GM11168 (cell line): ENCODE results near the gene PSMB5.

Experiments
- in situ Hi-C: fragments of 300-500 bp; cut with MboI; formaldehyde crosslinking; loops from one replicate; pipeline ENCODE4 v1.12.0; 2022; ENCODE audit warnings: low sequenced_read_pairs; ENCODE audit not compliant: unreplicated experiment

Gene PSMB5

DNA sequence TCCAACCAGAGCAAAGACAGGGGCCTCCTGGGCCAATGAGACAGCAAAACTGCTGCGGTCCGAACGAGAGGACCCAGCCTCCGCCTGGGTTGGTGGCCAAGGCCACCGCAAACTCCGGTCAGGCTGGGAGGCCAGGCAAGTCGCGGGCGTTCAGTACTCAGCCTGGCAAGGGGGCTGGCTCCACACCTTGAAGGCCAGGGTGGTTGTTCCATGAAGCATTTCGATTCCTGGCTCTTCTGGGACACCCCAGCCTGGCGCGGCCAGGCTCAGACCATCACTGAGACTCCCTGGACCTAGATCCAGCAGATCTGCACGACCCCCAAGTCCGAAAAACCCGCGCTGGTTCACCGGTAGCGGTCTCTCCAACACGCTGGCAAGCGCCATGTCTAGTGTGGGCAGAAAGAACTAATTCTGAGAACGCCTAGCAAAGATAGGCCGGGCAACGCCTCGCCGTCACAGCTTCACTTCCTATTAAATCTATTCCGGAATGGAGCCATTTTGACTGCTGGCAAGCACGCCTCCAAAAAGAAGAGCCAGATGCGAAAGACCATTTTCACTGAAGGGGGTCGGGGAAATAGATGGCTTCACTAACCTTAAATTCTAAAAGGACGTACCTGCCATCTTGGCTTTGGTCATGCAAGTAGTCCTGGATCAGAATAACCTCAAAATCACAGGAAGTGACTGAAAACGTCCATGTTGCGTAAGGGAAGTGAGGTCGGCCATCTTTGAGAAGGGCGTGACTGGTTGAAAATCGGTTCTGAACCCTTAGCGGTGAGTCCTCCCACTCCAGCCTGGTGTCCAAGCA lies at the start of gene PSMB5:
Gene PSMB5, minus strand, starts transcription at position 403 of the 805 bp plus-strand sequence. Its CDS starts 19 bp downstream, at position 384.
- in situ Hi-C loops = no loop called here

DNA sequence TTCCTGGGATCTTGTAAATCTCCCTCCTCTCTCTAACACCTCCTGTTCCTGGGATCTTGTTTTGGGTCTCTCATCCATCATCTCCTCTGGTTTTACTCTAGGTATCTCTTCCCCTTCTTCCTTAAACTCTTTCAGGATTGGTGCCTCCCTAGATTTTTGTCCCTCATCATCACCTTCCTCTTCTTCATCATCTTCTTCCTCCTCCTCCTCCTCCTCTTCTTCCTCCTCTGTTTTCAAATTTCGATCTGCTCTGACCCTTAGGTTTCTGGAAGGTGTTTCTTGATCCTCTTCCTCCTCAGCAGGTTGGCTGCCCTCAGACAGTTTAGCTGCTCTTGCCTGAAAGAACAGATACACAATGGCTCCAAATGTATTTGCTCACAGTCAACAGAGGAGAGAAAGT lies 45.8 kb upstream of the PSMB5 start:
- in situ Hi-C loops = no loop called here

DNA sequence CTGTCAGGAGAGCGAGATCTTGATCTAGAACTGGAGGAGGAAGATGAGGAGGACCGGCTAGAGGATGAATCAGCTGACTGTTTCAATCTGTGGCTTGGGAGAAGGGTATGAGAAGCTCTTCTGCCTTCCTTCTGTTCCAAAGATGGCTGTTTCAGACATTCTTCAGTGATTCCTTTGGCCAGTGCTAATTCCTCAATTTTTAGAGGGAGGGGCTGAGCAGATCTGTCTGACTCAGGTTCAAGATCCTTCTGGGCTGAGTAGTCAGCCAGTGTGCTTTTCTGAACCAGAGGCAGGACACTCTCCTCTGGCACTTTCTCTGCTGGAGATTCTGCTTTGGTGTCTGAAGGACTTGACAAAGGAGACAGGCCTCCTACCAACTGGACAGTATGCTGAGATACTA lies 45.0 kb upstream of the PSMB5 start:
- in situ Hi-C loops = no loop called here

DNA sequence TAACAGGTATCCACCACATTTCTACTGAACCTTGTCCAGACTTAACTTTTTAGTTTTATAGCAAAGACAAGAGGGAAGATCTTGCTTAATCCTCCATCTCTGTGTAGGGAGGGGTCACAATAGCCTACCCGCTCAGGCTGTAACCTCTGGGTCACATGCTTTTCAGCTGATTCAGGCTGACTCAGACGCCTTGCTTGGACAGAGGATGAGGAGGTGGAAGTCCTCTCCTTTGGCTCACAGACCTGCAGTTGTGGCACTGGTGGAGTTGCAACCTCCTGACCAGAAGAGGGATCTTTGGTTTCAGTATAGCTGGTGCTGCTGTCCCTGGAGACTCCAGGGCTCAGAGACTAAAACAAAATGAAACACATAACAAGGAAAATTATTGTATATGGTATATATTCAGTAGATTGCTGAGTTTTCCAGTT lies 44.0 kb upstream of the PSMB5 start:
- in situ Hi-C loops = no loop called here

DNA sequence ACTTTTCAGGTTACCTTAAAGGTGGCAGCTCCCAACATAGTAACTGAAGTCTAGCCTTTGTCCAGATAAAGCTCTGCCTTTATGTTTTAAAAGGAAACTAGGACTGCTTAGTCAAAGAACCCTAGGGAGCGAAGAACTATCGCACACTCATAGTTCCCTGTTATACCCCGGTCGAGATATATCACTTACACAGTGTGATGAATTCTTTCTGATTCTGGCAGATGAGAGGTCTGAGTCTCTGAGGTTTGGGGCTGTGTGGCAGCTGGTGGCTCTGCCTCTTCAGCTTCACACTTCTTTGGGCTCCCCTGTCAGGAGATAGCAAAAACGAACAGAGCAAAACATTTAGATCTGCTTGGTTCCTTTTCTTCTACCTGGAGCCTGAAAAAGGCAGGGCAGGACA lies 43.3 kb upstream of the PSMB5 start:
- in situ Hi-C loops = no loop called here

DNA sequence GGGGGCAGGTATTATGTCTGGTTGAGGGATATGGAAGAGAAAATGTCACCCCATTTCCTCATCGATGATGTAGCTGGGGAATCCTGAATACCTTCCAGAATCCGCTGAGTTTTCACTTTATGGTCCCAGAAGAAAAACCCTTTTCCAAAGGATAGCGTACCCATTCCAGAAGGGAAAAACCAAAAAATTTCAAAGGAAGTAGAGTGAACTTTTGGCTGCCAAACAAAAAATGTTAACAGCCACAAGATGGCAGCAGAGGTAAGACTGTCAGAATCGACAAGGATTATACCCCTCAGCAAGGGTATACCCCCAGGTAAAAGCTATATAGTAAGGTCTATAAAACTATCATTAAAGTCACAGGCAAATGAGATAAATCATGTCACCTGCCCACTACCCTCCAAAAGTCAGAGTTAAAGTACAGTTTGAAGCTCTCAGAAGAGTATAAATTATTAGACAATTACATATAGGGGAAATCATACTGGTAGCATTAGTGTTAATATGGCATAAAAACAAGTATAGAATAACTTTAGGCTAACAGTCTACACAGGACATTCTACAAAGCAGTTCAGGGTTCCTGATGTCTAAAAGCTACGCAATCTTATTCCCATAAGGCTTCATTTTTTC lies 42.2 kb upstream of the PSMB5 start:
- in situ Hi-C loops = no loop called here

- in situ Hi-C loops = no loop called here
These were observed 40.2 kb upstream of the PSMB5 start for GRCh38 chr14:23074906-23075305.

DNA sequence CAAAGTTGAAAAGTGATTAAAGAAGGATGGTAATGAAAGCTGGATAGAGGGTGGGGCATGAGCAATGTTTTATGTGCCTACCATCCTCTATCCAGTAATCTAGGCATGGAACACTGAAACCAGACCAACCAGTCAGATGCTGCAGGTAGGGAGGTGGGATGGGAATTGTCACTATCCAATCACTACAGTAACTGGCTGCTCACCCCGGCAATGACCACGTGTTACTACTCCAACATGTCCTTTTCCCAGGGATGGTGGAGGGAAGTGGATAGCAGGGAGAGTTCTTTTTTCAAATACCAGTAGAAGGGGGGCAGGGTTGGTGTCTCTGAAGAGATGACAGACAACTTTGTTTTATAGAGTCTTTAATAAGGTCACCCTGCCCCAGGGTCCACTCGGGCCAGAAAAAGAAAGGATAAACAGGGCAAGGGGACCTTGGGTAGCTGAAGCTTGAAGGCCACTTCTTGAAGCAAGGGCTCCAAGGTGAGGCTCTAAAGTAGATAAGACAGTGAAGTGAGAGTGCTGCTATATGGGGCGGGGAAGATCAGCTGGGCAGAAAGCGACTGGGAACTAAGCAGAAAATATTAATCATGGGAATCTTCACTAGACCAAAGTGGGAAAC lies 37.3 kb upstream of the PSMB5 start:
- in situ Hi-C loops = no loop called here

GRCh38 chr14:23071244-23071920 lies 36.7 kb upstream of the PSMB5 start:
- in situ Hi-C loops = no loop called here

GRCh38 chr14:23070262-23071129 lies 35.8 kb upstream of the PSMB5 start:
- in situ Hi-C loops = no loop called here

GRCh38 chr14:23069413-23069806 lies 34.7 kb upstream of the PSMB5 start:
- in situ Hi-C loops = loop anchor here (5.0 kb wide), 1 partner anchor 77 kb away; no protein-coding TSS in a partner anchor

- in situ Hi-C loops = loop anchor here (5.0 kb wide), 1 partner anchor 77 kb away; no protein-coding TSS in a partner anchor
These were observed 34.2 kb upstream of the PSMB5 start for GRCh38 chr14:23068789-23069412.

- in situ Hi-C loops = loop anchor here (5.0 kb wide), 1 partner anchor 76 kb away; no protein-coding TSS in a partner anchor
These were observed 33.4 kb upstream of the PSMB5 start for GRCh38 chr14:23067847-23068788.

GRCh38 chr14:23066855-23067744 lies 32.4 kb upstream of the PSMB5 start:
- in situ Hi-C loops = loop anchor here (5.0 kb wide), 1 partner anchor 75 kb away; no protein-coding TSS in a partner anchor

DNA sequence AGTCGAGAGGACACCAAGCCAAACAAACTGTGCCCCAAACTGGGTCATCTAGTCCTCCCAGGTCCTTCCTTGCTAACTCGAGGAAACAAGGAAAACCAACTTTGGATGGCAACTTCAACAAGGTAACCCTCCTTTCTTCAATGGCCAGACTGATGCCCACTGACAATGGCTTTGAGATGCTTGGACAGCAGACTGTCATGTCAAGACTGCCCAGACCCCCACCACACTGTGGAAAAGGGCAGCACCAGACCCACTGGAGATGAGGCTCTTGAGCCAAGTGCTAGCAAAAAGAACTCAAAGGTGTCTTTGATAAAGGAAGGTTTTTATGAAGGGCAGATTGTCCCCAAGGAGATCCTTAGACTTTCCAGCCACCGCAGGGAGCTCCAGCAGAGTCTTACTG lies 31.7 kb upstream of the PSMB5 start:
- in situ Hi-C loops = loop anchor here (5.0 kb wide), 1 partner anchor 74 kb away; no protein-coding TSS in a partner anchor

- in situ Hi-C loops = no loop called here
These were observed 28.9 kb upstream of the PSMB5 start for GRCh38 chr14:23063601-23064000.

DNA sequence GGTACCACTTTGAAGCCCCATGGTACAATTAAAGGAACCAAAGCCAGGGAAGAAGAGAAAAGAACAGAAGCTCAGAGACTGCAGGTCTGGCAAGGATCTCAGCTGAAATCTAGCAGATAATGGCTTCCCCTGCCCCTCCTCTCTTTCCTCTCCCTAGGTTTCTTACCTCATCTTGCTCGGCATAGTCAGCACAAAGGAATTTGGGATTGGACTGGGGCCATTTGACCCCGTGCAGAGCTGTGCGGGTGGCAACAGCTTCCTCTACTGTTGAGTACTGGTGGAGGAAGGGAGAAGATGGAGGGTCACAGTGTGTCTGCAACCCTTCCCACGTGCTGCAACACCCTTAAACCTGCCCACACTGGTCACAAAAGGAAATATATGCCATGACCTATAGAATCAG lies 27.3 kb upstream of the PSMB5 start:
- in situ Hi-C loops = no loop called here
